NOMO-1 treated with dmso at 0.1 percent for 144 hours (cell line): ENCODE measurements around the gene CHMP4A.

ENCODE experiments used
- DNase-seq: peaks from one replicate; lab custom pipeline; 2025; ENCODE audit not compliant: unreplicated experiment; lab: John Stamatoyannopoulos, UW

CHMP4A gene

GRCh38 chr14:24212924-24213865 is at the start of gene CHMP4A:
Gene CHMP4A, minus strand, starts transcription at chr14:24213488. Its CDS starts 49 bp downstream, at chr14:24213439.
- DNase-seq, result peak; percentile 95

GRCh38 chr14:24261969-24262327 is 48.7 kb upstream of the CHMP4A start:
- DNase-seq, result no peak

- DNase-seq, result no peak
Measured at GRCh38 chr14:24261256-24261968, 48.1 kb upstream of the CHMP4A start.

- DNase-seq, result no peak
Measured at GRCh38 chr14:24260780-24261157, 47.5 kb upstream of the CHMP4A start.

- no peak for DNase-seq
Measured at GRCh38 chr14:24260026-24260779, 46.9 kb upstream of the CHMP4A start.

GRCh38 chr14:24259282-24260025 is 46.2 kb upstream of the CHMP4A start:
- no peak for DNase-seq

GRCh38 chr14:24258548-24259265 is 45.4 kb upstream of the CHMP4A start:
- DNase-seq, result no peak

GRCh38 chr14:24258119-24258518 is 44.8 kb upstream of the CHMP4A start:
- no peak for DNase-seq

GRCh38 chr14:24256960-24257359 is 43.7 kb upstream of the CHMP4A start:
- DNase-seq, result no peak

GRCh38 chr14:24255931-24256711 is 42.8 kb upstream of the CHMP4A start:
- DNase-seq, result no peak

GRCh38 chr14:24255438-24255837 is 42.1 kb upstream of the CHMP4A start:
- DNase-seq, result no peak

- DNase-seq, result no peak
Measured at GRCh38 chr14:24254630-24255392, 41.5 kb upstream of the CHMP4A start.

- no peak for DNase-seq
Measured at GRCh38 chr14:24253936-24254335, 40.6 kb upstream of the CHMP4A start.

- no peak for DNase-seq
Measured at GRCh38 chr14:24252289-24253124, 39.2 kb upstream of the CHMP4A start.

GRCh38 chr14:24251880-24252288 is 38.6 kb upstream of the CHMP4A start:
- no peak for DNase-seq

- no peak for DNase-seq
Measured at GRCh38 chr14:24250354-24250753, 37.1 kb upstream of the CHMP4A start.

- DNase-seq, result no peak
Measured at GRCh38 chr14:24249230-24250021, 36.1 kb upstream of the CHMP4A start.
